IPS DF 6.9 (cell line): ENCODE results near the gene IL1RAPL2.
"Not testable (repeated sequence)": the region's sequence is repeated elsewhere in the genome, so short reads cannot be mapped to it uniquely, and the experiment has no call there.

Source experiments
- DNase-seq: peaks from one replicate; pipeline ENCODE4 v3.0.0-alpha.2; 2013; ENCODE audit warnings: low read depth, low spot score
- H3K27ac ChIP-seq: one replicate; pipeline ENCODE4 v1.5.1; 2013; ENCODE audit warnings: low read length, control low read depth
- H3K27me3 ChIP-seq: 2 replicates; pipeline ENCODE4 v1.6.1; 2013; ENCODE audit warnings: mild to moderate bottlenecking, low read length; ENCODE audit not compliant: control insufficient read depth, insufficient read depth
- H3K36me3 ChIP-seq: 2 replicates; pipeline ENCODE4 v1.6.1; 2013; ENCODE audit warnings: low read length; ENCODE audit not compliant: control insufficient read depth, insufficient read depth
- H3K4me1 ChIP-seq: 2 replicates; pipeline ENCODE4 v1.6.1; 2013; ENCODE audit warnings: low read length; ENCODE audit not compliant: control insufficient read depth, insufficient read depth
- H3K4me3 ChIP-seq: 2 replicates; pipeline ENCODE4 v1.5.1; 2013; ENCODE audit warnings: mild to moderate bottlenecking, low read length
- H3K9me3 ChIP-seq: 2 replicates; pipeline ENCODE4 v1.6.1; 2013; ENCODE audit warnings: low read length, inconsistent platforms; ENCODE audit not compliant: control insufficient read depth, insufficient read depth
- WGBS: extraction: QIAGEN DNeasy Blood & Tissue Kit; methylation state at CpG from one replicate; pipeline ENCODE4 v1.1.7; 2013; ENCODE audit warnings: mixed read lengths, missing lambda C conversion rate; ENCODE audit not compliant: insufficient read length, insufficient coverage; 5-methylcytosine and 5-hydroxymethylcytosine counted together

The IL1RAPL2 gene

DNA sequence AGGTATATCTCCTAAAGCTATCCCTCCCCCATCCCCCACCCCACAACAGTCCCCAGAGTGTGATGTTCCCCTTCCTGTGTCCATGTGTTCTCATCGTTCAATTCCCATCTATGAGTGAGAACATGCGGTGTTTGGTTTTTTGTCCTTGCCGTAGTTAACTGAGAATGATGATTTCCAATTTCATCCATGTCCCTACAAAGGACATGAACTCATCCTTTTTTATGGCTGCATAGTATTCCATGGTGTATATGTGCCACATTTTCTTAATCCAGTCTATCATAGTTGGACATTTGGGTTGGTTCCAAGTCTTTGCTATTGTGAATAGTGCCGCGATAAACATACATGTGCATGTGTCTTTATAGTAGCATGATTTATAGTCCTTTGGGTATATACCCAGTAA lies 348.7 kb downstream of the IL1RAPL2 start:
- WGBS: no CpG with 5 or more reads among the region's 5 CpGs
- H3K36me3 ChIP-seq, DNase-seq, H3K4me1 ChIP-seq, H3K4me3 ChIP-seq, H3K27me3 ChIP-seq, H3K9me3 ChIP-seq, H3K27ac ChIP-seq: not testable (repeated sequence)

GRCh38 chrX:104918122-104918521 lies 352.1 kb downstream of the IL1RAPL2 start:
- Histone ChIP-seq H3K9me3 (no peaks in the 10 kb centered on the region), H3K4me3 (no peak overlapping the region), H3K27me3 (no peaks in the 10 kb centered on the region), H3K27ac (no peak overlapping the region), H3K36me3 (no peaks in the 10 kb centered on the region), H3K4me1 (no peaks in the 10 kb centered on the region; the same call in 1 of the 2 replicates)
- no peak for DNase-seq
- WGBS: no CpG with 5 or more reads among the region's 1 CpG

- Histone ChIP-seq H3K9me3 (no peaks in the 10 kb centered on the region), H3K4me1 (no peaks in the 10 kb centered on the region), H3K27me3 (no peaks in the 10 kb centered on the region), H3K36me3 (no peaks in the 10 kb centered on the region), H3K27ac (no peak overlapping the region), H3K4me3 (no peak overlapping the region)
- no peak for DNase-seq
- no CpG with 5 or more reads among the region's 9 CpGs for WGBS
These were observed 355.7 kb downstream of the IL1RAPL2 start for GRCh38 chrX:104921584-104922205.

GRCh38 chrX:104922206-104922621 lies 356.2 kb downstream of the IL1RAPL2 start:
- Histone ChIP-seq H3K27ac (no peak overlapping the region), H3K9me3 (no peaks in the 10 kb centered on the region), H3K4me3 (no peak overlapping the region), H3K36me3 (no peaks in the 10 kb centered on the region), H3K27me3 (no peaks in the 10 kb centered on the region), H3K4me1 (no peaks in the 10 kb centered on the region)
- WGBS: no CpG with 5 or more reads among the region's 7 CpGs
- DNase-seq: peak; percentile 45

DNA sequence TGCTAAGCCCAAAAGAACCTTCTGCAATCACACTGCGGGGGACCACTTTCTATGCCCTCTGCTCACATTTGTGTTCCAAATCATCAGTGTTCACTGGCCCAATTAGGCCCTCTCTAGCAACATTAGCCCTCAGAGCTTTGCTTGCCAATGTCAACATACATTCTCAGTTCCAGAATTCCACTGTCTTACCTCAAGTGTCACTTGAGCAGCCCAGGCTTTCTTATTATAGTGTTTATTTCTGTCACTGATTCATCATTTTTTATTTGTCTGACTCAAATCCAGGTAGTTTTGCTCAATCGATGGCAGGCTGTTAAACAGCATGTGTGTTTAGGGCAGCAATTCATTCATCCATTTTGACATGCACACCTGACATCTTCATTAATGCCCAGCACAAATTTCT lies 363.3 kb downstream of the IL1RAPL2 start:
- no peak overlapping the region for H3K4me3 ChIP-seq
- H3K27me3 ChIP-seq: no peaks in the 10 kb centered on the region
- no peak overlapping the region for H3K27ac ChIP-seq
- no peaks in the 10 kb centered on the region for H3K36me3 ChIP-seq
- WGBS: no CpG with 5 or more reads among the region's 2 CpGs
- no peak for DNase-seq
- no peaks in the 10 kb centered on the region for H3K9me3 ChIP-seq
- no peaks in the 10 kb centered on the region for H3K4me1 ChIP-seq

GRCh38 chrX:104935581-104935980 lies 369.6 kb downstream of the IL1RAPL2 start:
- H3K9me3 ChIP-seq: no peaks in the 10 kb centered on the region
- H3K27ac ChIP-seq: no peak overlapping the region
- DNase-seq: no peak
- H3K27me3 ChIP-seq: no peaks in the 10 kb centered on the region
- H3K36me3 ChIP-seq: no peaks in the 10 kb centered on the region
- H3K4me1 ChIP-seq: no peaks in the 10 kb centered on the region
- WGBS: no CpG with 5 or more reads among the region's 2 CpGs
- no peak overlapping the region for H3K4me3 ChIP-seq

DNA sequence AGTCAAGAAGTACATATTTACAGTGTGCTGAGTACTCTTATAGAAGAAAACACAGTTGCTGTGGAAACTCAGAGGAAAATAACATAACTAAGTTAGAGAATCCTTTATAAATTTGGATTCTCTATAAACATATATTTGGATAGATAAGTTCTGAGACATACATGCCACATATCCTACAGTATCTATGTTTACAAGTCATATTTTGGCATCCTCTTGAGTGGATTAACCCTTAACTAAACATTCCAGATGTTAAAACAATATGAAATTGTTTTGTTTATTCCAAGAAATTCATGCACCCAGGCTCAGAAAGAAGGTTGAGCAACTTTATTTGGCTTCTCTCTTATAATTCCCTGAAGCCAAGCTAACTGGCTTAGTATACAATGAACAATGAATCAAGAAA lies 387.3 kb downstream of the IL1RAPL2 start:
- DNase-seq: no peak
- H3K27me3 ChIP-seq: no peaks in the 10 kb centered on the region
- no peaks in the 10 kb centered on the region for H3K4me1 ChIP-seq
- H3K9me3 ChIP-seq: no peaks in the 10 kb centered on the region
- H3K4me3 ChIP-seq: no peak overlapping the region
- no peak overlapping the region for H3K27ac ChIP-seq
- no peaks in the 10 kb centered on the region for H3K36me3 ChIP-seq

DNA sequence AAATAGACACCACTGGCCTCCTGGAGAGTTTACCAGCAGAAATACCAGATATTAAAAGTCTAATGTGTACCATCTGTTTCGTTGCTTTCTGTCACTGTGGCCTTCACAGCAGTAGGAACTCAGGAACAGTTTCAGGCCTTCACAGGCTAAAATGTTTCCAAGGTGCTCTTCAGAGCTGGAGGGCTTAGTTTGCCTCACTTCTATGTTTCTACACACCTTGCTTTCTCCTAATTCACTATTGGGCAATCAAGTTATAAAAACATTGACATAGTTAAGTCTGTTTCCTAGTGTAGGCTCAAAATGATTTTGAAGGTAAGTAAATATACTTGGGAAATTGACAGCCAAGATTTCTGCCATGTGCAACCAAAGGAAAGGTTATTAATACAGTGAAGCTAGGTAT lies 395.9 kb downstream of the IL1RAPL2 start:
- H3K27me3 ChIP-seq: no peaks in the 10 kb centered on the region
- H3K27ac ChIP-seq: no peak overlapping the region
- H3K4me3 ChIP-seq: no peak overlapping the region
- H3K9me3 ChIP-seq: no peaks in the 10 kb centered on the region
- H3K36me3 ChIP-seq: no peaks in the 10 kb centered on the region
- no peak for DNase-seq
- WGBS: no CpG with 5 or more reads among the region's 1 CpG
- H3K4me1 ChIP-seq: no peaks in the 10 kb centered on the region

- Histone ChIP-seq H3K4me1 (no peaks in the 10 kb centered on the region), H3K36me3 (no peaks in the 10 kb centered on the region), H3K4me3 (no peak overlapping the region), H3K9me3 (no peaks in the 10 kb centered on the region), H3K27ac (no peak overlapping the region), H3K27me3 (no peaks in the 10 kb centered on the region)
- DNase-seq: no peak
These were observed 402.2 kb downstream of the IL1RAPL2 start for GRCh38 chrX:104968241-104968640.

DNA sequence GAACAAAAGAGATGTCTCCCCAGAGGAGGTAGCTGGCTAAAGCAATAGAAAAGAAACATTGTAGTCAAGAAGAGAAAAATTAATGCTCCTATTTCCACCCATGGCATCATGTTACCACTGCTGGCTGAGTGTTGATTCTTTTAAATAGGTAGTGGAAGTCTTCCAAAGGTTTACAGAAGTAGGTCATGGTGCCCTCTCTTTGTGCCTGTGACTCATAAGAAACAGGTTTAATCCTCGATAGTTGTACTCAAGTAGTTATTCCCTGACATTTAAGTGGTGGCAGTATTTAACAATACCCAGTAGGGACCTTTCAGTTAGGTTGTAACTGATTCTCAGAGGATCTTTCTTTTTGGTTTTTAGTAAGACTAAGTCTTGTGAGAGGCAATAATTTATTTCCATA lies 406.7 kb downstream of the IL1RAPL2 start:
- WGBS: no CpG with 5 or more reads among the region's 1 CpG
- Histone ChIP-seq H3K27me3 (no peaks in the 10 kb centered on the region), H3K4me1 (no peaks in the 10 kb centered on the region), H3K4me3 (no peak overlapping the region), H3K9me3 (no peaks in the 10 kb centered on the region), H3K27ac (no peak overlapping the region), H3K36me3 (no peaks in the 10 kb centered on the region)
- DNase-seq: no peak

DNA sequence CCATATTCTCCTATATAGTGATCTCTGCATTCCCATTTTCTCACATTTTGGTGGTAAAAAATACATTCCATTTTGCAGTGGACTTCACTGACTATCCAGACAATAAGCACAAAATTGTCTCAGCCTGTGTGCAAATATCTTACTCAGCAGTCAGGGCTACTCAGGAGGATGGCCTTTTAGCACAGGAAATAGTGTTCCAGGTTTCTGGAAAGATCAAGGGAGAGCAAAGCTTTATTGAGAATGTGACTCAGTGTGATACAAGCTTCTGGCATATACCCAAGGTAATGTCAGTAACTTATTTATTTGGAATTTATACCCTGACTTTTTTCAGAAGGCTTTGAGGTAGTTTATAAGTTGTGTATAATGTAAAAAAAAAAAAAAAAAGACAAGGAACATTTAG lies 421.1 kb downstream of the IL1RAPL2 start:
- Histone ChIP-seq H3K36me3 (no peaks in the 10 kb centered on the region), H3K4me3 (no peak overlapping the region), H3K9me3 (no peaks in the 10 kb centered on the region), H3K4me1 (no peaks in the 10 kb centered on the region), H3K27ac (no peak overlapping the region), H3K27me3 (no peaks in the 10 kb centered on the region)
- no peak for DNase-seq
